Nephron progenitor cell (in vitro differentiated cells): ENCODE measurements around the gene CENPS.
"Not testable (repeated sequence)": the region's sequence is repeated elsewhere in the genome, so short reads cannot be mapped to it uniquely, and the experiment has no call there.

Experiments used
- DNase-seq: peaks from one replicate; pipeline ENCODE4 v3.0.0; 2021
- H3K27ac Mint-ChIP-seq: 2 replicates; pipeline ENCODE4 v1.8.0; 2021; ENCODE audit warnings: mild to moderate bottlenecking, moderate library complexity, mixed read lengths
- H3K27me3 Mint-ChIP-seq: 2 replicates; pipeline ENCODE4 v1.8.0; 2021; ENCODE audit warnings: mild to moderate bottlenecking, low read depth, mixed read lengths; ENCODE audit not compliant: poor library complexity
- H3K36me3 Mint-ChIP-seq: 2 replicates; pipeline ENCODE4 v1.8.0; 2021; ENCODE audit warnings: low read depth, mixed read lengths
- H3K4me1 Mint-ChIP-seq: 2 replicates; pipeline ENCODE4 v1.8.0; 2021; ENCODE audit warnings: mixed read lengths
- H3K4me3 Mint-ChIP-seq: 2 replicates; pipeline ENCODE4 v1.8.0; 2021; ENCODE audit warnings: mild to moderate bottlenecking, moderate library complexity, mixed read lengths
- H3K9me3 Mint-ChIP-seq: 2 replicates; pipeline ENCODE4 v1.8.0; 2021; ENCODE audit warnings: mild to moderate bottlenecking, moderate library complexity, mixed read lengths
- TF ChIP-seq, protein P1 (sequence below): fragments of 200-600 bp; sonication (generic); IDR thresholded peaks from 2 replicates; pipeline ENCODE4 v1.5.0; 2021; ENCODE audit warnings: antibody characterized with exemption

Gene CENPS

GRCh38 chr1:10472220-10473144 lies 42.2 kb downstream of the CENPS start, which contains the start of gene DFFA:
DFFA (minus strand) TSS chr1:10472529; CDS start chr1:10472458, 71 bp downstream.
- peak; percentile 91 for DNase-seq
- Mint-ChIP-seq H3K4me1 (peaks cover 42% of the 10 kb centered on the region), H3K36me3 (peaks cover 17% of the 10 kb centered on the region), H3K9me3 (no peaks in the 10 kb centered on the region), H3K4me3 (peak within 1 kb of the TSS; percentile 95), H3K27ac (peak within 1 kb of the TSS; percentile 98), H3K27me3 (no peaks in the 10 kb centered on the region)
- TF ChIP-seq, protein P1, sequence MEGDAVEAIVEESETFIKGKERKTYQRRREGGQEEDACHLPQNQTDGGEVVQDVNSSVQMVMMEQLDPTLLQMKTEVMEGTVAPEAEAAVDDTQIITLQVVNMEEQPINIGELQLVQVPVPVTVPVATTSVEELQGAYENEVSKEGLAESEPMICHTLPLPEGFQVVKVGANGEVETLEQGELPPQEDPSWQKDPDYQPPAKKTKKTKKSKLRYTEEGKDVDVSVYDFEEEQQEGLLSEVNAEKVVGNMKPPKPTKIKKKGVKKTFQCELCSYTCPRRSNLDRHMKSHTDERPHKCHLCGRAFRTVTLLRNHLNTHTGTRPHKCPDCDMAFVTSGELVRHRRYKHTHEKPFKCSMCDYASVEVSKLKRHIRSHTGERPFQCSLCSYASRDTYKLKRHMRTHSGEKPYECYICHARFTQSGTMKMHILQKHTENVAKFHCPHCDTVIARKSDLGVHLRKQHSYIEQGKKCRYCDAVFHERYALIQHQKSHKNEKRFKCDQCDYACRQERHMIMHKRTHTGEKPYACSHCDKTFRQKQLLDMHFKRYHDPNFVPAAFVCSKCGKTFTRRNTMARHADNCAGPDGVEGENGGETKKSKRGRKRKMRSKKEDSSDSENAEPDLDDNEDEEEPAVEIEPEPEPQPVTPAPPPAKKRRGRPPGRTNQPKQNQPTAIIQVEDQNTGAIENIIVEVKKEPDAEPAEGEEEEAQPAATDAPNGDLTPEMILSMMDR, result no peak

- TF ChIP-seq, protein P1, result no peak
- Mint-ChIP-seq H3K9me3 (no peaks in the 10 kb centered on the region), H3K36me3 (peaks cover 10% of the 10 kb centered on the region), H3K27ac (peak overlapping the region; percentile 66), H3K27me3 (no peaks in the 10 kb centered on the region), H3K4me1 (peaks cover 42% of the 10 kb centered on the region), H3K4me3 (peak overlapping the region; percentile 95)
- no peak for DNase-seq
These were observed 43.0 kb downstream of the CENPS start for GRCh38 chr1:10473145-10473765.

- not testable (repeated sequence) for H3K27ac Mint-ChIP-seq, H3K36me3 Mint-ChIP-seq, DNase-seq, H3K9me3 Mint-ChIP-seq, H3K27me3 Mint-ChIP-seq
- Mint-ChIP-seq H3K4me3 (peak overlapping the region; percentile 93), H3K4me1 (peaks cover 42% of the 10 kb centered on the region)
These were observed 44.0 kb downstream of the CENPS start for GRCh38 chr1:10474309-10474612.

DNA sequence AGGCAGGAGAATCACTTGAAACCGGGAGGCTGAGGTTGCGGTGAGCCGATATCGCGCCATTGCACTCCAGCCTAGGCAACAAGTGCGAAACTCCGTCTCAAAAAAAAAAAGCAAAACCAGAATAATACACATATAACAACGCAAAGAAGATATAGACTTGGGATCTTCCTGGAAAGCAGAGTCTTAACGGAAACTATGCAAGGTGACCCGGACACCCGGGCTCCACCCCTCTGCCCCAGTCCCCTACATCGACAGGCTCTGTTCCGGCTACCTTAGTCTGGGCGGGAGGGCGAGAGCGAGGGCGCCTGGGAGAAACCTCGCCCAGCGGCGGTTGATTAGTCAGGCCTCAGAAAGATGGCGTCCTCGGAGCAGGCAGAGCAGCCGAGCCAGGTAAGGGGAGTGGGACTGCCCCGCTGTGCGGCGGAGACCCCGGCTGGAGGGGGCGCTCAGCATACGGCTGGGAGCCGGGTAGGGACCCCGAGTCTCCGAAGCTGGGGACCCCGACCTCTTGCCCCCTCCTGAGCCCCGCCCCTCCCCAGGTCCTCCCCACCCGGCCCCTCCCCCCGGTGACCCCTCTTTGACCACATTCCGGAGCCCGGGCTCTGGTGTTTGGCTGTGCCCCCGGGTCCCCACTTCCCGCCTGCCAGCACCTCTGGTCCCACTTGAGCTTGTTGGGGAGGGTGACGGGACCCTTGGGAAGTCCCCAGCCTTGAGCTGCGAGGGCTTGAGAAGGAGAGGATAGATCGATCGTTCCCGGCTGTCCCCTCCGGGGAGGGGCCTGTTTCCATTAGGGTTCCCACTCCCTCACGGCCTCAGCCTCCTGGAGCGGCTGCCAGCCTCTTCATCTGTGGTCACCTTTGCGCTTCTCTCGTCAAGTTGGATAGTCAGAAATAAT lies 44.6 kb downstream of the CENPS start, which contains the start of gene PEX14:
Gene PEX14, plus strand, starts transcription at position 338 of the 895 bp plus-strand sequence. Its CDS starts 17 bp downstream, at position 355.
- TF ChIP-seq, protein P1, result no peak
- DNase-seq, result peak; percentile 84
- Mint-ChIP-seq H3K27ac (peak within 1 kb of the TSS; percentile 91), H3K27me3 (no peaks in the 10 kb centered on the region), H3K9me3 (no peaks in the 10 kb centered on the region), H3K4me3 (peak within 1 kb of the TSS; percentile 93), H3K36me3 (peaks cover 5% of the 10 kb centered on the region), H3K4me1 (peaks cover 42% of the 10 kb centered on the region)

DNA sequence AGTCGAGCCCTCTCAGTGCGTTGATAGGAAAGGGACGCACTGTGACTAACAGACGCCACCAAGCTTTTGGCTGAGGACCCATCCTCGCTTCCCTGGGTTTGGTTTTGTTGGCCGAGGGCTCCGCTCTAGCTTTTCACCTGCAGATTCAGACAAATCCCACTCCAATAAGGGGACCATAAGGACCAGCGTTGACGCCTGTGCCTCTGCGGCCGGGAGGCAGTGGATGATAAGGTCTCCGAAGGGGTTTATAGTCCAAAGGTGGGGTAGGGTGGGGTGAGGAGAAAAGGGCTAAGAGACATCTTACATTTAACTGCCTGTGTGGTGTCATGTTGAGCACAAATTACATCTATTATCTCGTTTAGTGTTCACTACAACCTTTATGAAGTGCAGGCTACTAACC lies 45.3 kb downstream of the CENPS start:
- peak overlapping the region; percentile 93 for H3K4me3 Mint-ChIP-seq
- H3K36me3 Mint-ChIP-seq, result peaks cover 5% of the 10 kb centered on the region
- no peaks in the 10 kb centered on the region for H3K9me3 Mint-ChIP-seq
- TF ChIP-seq, protein P1, result no peak
- no peaks in the 10 kb centered on the region for H3K27me3 Mint-ChIP-seq
- H3K27ac Mint-ChIP-seq, result peak overlapping the region; percentile 91
- DNase-seq, result no peak
- H3K4me1 Mint-ChIP-seq, result peaks cover 42% of the 10 kb centered on the region

- Mint-ChIP-seq H3K4me3 (no peak overlapping the region), H3K4me1 (peaks cover 18% of the 10 kb centered on the region), H3K9me3 (no peaks in the 10 kb centered on the region), H3K36me3 (peaks cover 12% of the 10 kb centered on the region), H3K27ac (peak overlapping the region; percentile 82), H3K27me3 (no peaks in the 10 kb centered on the region)
- TF ChIP-seq, protein P1, result no peak
- DNase-seq, result no peak
These were observed 49.1 kb downstream of the CENPS start for GRCh38 chr1:10479296-10479695.
